GM23248 (cell line): ENCODE results near the gene TXNL4B. TPM values are rescaled to one million over a fixed set of nuclear protein-coding genes. Genes with fewer than 3 reads are reported as not detected.
"Not testable (repeated sequence)": the region's sequence is repeated elsewhere in the genome, so short reads cannot be mapped to it uniquely, and the experiment has no call there.

ENCODE experiments used
- DNase-seq: peaks from one replicate; pipeline ENCODE4 v3.0.0-alpha.2; 2015
- H2AFZ ChIP-seq: fragments of 200-600 bp; sonication (generic); 2 replicates; pipeline ENCODE4 v1.6.1; 2016; ENCODE audit warnings: antibody characterized with exemption
- H3F3A ChIP-seq: fragments of 200-600 bp; sonication (generic); 2 replicates; pipeline ENCODE4 v1.6.1; 2016; ENCODE audit warnings: mild to moderate bottlenecking, antibody characterized with exemption, mixed run types; ENCODE audit not compliant: insufficient read depth
- H3K27ac ChIP-seq: fragments of 200-600 bp; sonication (generic); 2 replicates; pipeline ENCODE4 v1.5.1; 2016; ENCODE audit warnings: mild to moderate bottlenecking
- H3K27me3 ChIP-seq: fragments of 200-600 bp; sonication (generic); replicated peaks from 2 replicates; pipeline ENCODE4 v1.6.1; 2016; ENCODE audit warnings: mild to moderate bottlenecking; ENCODE audit not compliant: insufficient read depth
- H3K36me3 ChIP-seq: fragments of 200-600 bp; sonication (generic); 2 replicates; pipeline ENCODE4 v1.6.1; 2016; ENCODE audit warnings: low read depth, mild to moderate bottlenecking
- H3K4me1 ChIP-seq: fragments of 200-600 bp; sonication (generic); 2 replicates; pipeline ENCODE4 v1.6.1; 2016; ENCODE audit warnings: mild to moderate bottlenecking; ENCODE audit not compliant: insufficient read depth
- H3K4me2 ChIP-seq: fragments of 200-600 bp; sonication (generic); one replicate; pipeline ENCODE4 v1.6.1; 2016; ENCODE audit warnings: mild to moderate bottlenecking; ENCODE audit not compliant: unreplicated experiment
- H3K4me3 ChIP-seq: fragments of 200-600 bp; sonication (generic); 2 replicates; pipeline ENCODE4 v1.5.1; 2016; ENCODE audit warnings: mild to moderate bottlenecking
- H3K79me2 ChIP-seq: fragments of 200-600 bp; sonication (generic); 2 replicates; pipeline ENCODE4 v1.6.1; 2016; ENCODE audit warnings: mild to moderate bottlenecking; ENCODE audit not compliant: insufficient read depth
- H3K9ac ChIP-seq: fragments of 200-600 bp; sonication (generic); 2 replicates; pipeline ENCODE4 v1.6.1; 2016; ENCODE audit warnings: mild to moderate bottlenecking
- H3K9me2 ChIP-seq: fragments of 200-600 bp; sonication (generic); 2 replicates; pipeline ENCODE4 v1.6.1; 2016; ENCODE audit warnings: mixed run types, mild to moderate bottlenecking, moderate library complexity; ENCODE audit not compliant: insufficient read depth
- H3K9me3 ChIP-seq: fragments of 200-600 bp; sonication (generic); one replicate; pipeline ENCODE4 v1.6.1; 2017; ENCODE audit warnings: low read depth
- H4K20me1 ChIP-seq: fragments of 200-600 bp; sonication (generic); 2 replicates; pipeline ENCODE4 v1.6.0; 2016; ENCODE audit not compliant: insufficient read depth
- EZH2 ChIP-seq: fragments of 200-600 bp; sonication (generic); IDR thresholded peaks from 2 replicates; pipeline ENCODE4 v1.6.1; 2018; ENCODE audit warnings: antibody characterized with exemption, mild to moderate bottlenecking; ENCODE audit not compliant: insufficient read depth, poor library complexity, severe bottlenecking
- EZH2phosphoT487 ChIP-seq: fragments of 200-600 bp; sonication (generic); IDR thresholded peaks from 2 replicates; pipeline ENCODE4 v1.6.1; 2018; ENCODE audit warnings: antibody characterized with exemption, moderate library complexity, mild to moderate bottlenecking, low read depth; ENCODE audit not compliant: insufficient read depth
- WGBS, 2 experiments: methylation state at CpG; one replicate each; pipeline ENCODE4 v1.1.6; 2015 to 2017; ENCODE audit warnings: low lambda C conversion rate in 2 of 2, low coverage in 1 of 2; ENCODE audit errors: missing lambda C conversion rate in 2 of 2; 5-methylcytosine and 5-hydroxymethylcytosine counted together
- in situ Hi-C: fragments of 300-500 bp; cut with MboI; formaldehyde crosslinking; loops from 2 replicates; pipeline ENCODE4 v1.15.0; 2020
- polyA plus RNA-seq: library from polyadenylated mRNA; unstranded; fragments of >200 nt; fragmentation: Nextera tagmentation; extraction: Ambion mirVana; gene quantifications from 2 replicates; pipeline ENCODE4 v1.2.1, GENCODE V29; 2016
- total RNA-seq: library from RNA; depleted of rRNA; stranded (reverse); fragments of >200 nt; shearing (Covaris generic); gene quantifications from 2 replicates; pipeline ENCODE4 v1.2.3, GENCODE V29; 2014

TXNL4B gene
- total and polyA plus RNA-seq, 2 experiments from 2014 or later, result 6.6 to 9.1 TPM

- Histone ChIP-seq H3F3A (no peaks in the 10 kb centered on the region), H3K27me3 (no peaks in the 10 kb centered on the region), H3K9me2 (no peaks in the 10 kb centered on the region), H3K9me3 (no peaks in the 10 kb centered on the region), H3K4me2 (no peak overlapping the region), H3K9ac (no peak overlapping the region), H2AFZ (no peak overlapping the region), H3K4me1 (no peaks in the 10 kb centered on the region), H3K79me2 (no peaks in the 10 kb centered on the region), H3K36me3 (no peaks in the 10 kb centered on the region), H3K4me3 (no peak overlapping the region), H4K20me1 (no peaks in the 10 kb centered on the region), H3K27ac (no peak overlapping the region)
- no peak for DNase-seq
- 90 to 96% methylated on average over 1 of the region's 1 CpG for WGBS, 2 experiments
- in situ Hi-C loops, result no loop called here
- TF ChIP-seq EZH2 (no peak), EZH2phosphoT487 (no peak)
Measured at GRCh38 chr16:72061564-72061963, 31.9 kb downstream of the TXNL4B start.

- Histone ChIP-seq H3K27me3 (no peaks in the 10 kb centered on the region), H3K4me2 (no peak overlapping the region), H4K20me1 (no peaks in the 10 kb centered on the region), H3K9ac (no peak overlapping the region), H2AFZ (no peak overlapping the region), H3K9me2 (no peaks in the 10 kb centered on the region), H3K27ac (no peak overlapping the region), H3K9me3 (no peaks in the 10 kb centered on the region), H3K4me1 (no peaks in the 10 kb centered on the region), H3F3A (no peaks in the 10 kb centered on the region), H3K36me3 (no peaks in the 10 kb centered on the region), H3K4me3 (no peak overlapping the region), H3K79me2 (no peaks in the 10 kb centered on the region)
- DNase-seq, result no peak
- in situ Hi-C loops, result no loop called here
- WGBS, 2 experiments, result 78 to 80% methylated on average over 9 of the region's 9 CpGs
- no peak for TF ChIP-seq EZH2
- TF ChIP-seq EZH2phosphoT487, result no peak
Measured at GRCh38 chr16:72060405-72060804, 33.0 kb downstream of the TXNL4B start.

GRCh38 chr16:72059060-72059459 is 34.4 kb downstream of the TXNL4B start:
- in situ Hi-C loops, DNase-seq, H3K4me2 ChIP-seq, H3K36me3 ChIP-seq, H2AFZ ChIP-seq, H3F3A ChIP-seq, H3K79me2 ChIP-seq, H3K27ac ChIP-seq, H3K4me3 ChIP-seq, H3K4me1 ChIP-seq, H3K9me2 ChIP-seq, H3K27me3 ChIP-seq, H3K9me3 ChIP-seq, H4K20me1 ChIP-seq, H3K9ac ChIP-seq: not testable (repeated sequence)
- 74 to 79% methylated on average over 7 of the region's 7 CpGs for WGBS, 2 experiments

GRCh38 chr16:72057313-72057712 is 36.1 kb downstream of the TXNL4B start:
- H3K9ac ChIP-seq, DNase-seq, H3K4me3 ChIP-seq, H3K4me2 ChIP-seq, H2AFZ ChIP-seq, H3K27me3 ChIP-seq, H3K4me1 ChIP-seq, H3K9me2 ChIP-seq, H3K27ac ChIP-seq, H4K20me1 ChIP-seq, H3F3A ChIP-seq, in situ Hi-C loops, H3K36me3 ChIP-seq, H3K79me2 ChIP-seq, H3K9me3 ChIP-seq: not testable (repeated sequence)
- WGBS, 2 experiments, result 13 to 44% methylated on average over 1 to 2 of the region's 6 CpGs

GRCh38 chr16:72055911-72056310 is 37.5 kb downstream of the TXNL4B start:
- Histone ChIP-seq H3K9ac (no peak overlapping the region), H3K4me2 (no peak overlapping the region), H3K79me2 (no peaks in the 10 kb centered on the region), H3K27ac (no peak overlapping the region), H3F3A (no peaks in the 10 kb centered on the region), H3K4me1 (no peaks in the 10 kb centered on the region), H3K9me2 (no peaks in the 10 kb centered on the region), H3K9me3 (no peaks in the 10 kb centered on the region), H2AFZ (no peak overlapping the region), H3K4me3 (no peak overlapping the region), H3K27me3 (no peaks in the 10 kb centered on the region), H3K36me3 (no peaks in the 10 kb centered on the region), H4K20me1 (no peaks in the 10 kb centered on the region)
- TF ChIP-seq EZH2, result no peak
- no peak for DNase-seq
- in situ Hi-C loops, result no loop called here
- 67 to 79% methylated on average over 4 of the region's 4 CpGs for WGBS, 2 experiments

- H3K9ac ChIP-seq, in situ Hi-C loops, H3K4me1 ChIP-seq, H3K4me3 ChIP-seq, H4K20me1 ChIP-seq, H2AFZ ChIP-seq, H3K9me2 ChIP-seq, H3K27ac ChIP-seq, H3K4me2 ChIP-seq, H3K9me3 ChIP-seq, H3F3A ChIP-seq, H3K79me2 ChIP-seq, DNase-seq, H3K27me3 ChIP-seq, H3K36me3 ChIP-seq: not testable (repeated sequence)
- 85 to 88% methylated on average over 5 of the region's 5 CpGs for WGBS, 2 experiments
Measured at GRCh38 chr16:72054254-72054847, 39.1 kb downstream of the TXNL4B start, which contains the start of gene HP. HP (plus strand) TSS chr16:72054505; CDS start chr16:72054653, 148 bp downstream.
